ENCODE data around the gene WASF1.

- TF ChIP-seq CTCF (conservative IDR thresholded peaks at IDR 0.05; ENCODE audit: low read length), result no peak
- TF ChIP-seq EZH2phosphoT487 (IDR thresholded peaks at IDR 0.05; ENCODE audit: borderline replicate concordance), result no peak
Measured at GRCh38 chr6:110173506-110174132, 5.9 kb downstream of the WASF1 start.
